Parathyroid adenoma (tissue), 2 donors: Measurements from ENCODE around the gene ANKRD28.

Source experiments
- H2AFZ ChIP-seq: fragments of 300-600 bp; sonication (generic); one replicate; pipeline ENCODE4 v1.7.0; 2017; ENCODE audit warnings: antibody characterized with exemption, mild to moderate bottlenecking
- H3K27ac ChIP-seq: fragments of 300-600 bp; sonication (generic); one replicate; pipeline ENCODE4 v1.7.0; 2017
- H3K27me3 ChIP-seq: fragments of 300-600 bp; sonication (generic); one replicate; pipeline ENCODE4 v1.7.0; 2017; ENCODE audit warnings: low read length; ENCODE audit not compliant: control insufficient read depth, insufficient read depth
- H3K36me3 ChIP-seq: fragments of 300-600 bp; sonication (generic); one replicate; pipeline ENCODE4 v1.7.0; 2017; ENCODE audit warnings: low read length; ENCODE audit not compliant: control insufficient read depth, insufficient read depth
- H3K4me1 ChIP-seq: fragments of 300-600 bp; sonication (generic); one replicate; pipeline ENCODE4 v1.7.0; 2017; ENCODE audit warnings: control low read depth
- H3K4me2 ChIP-seq: fragments of 300-600 bp; sonication (generic); one replicate; pipeline ENCODE4 v1.7.0; 2017; ENCODE audit warnings: low read length
- H3K4me3 ChIP-seq: fragments of 300-600 bp; sonication (generic); one replicate; pipeline ENCODE4 v1.7.0; 2017; ENCODE audit warnings: low read depth, low read length
- H3K79me2 ChIP-seq: fragments of 300-600 bp; sonication (generic); one replicate; pipeline ENCODE4 v1.7.0; 2017; ENCODE audit warnings: control low read depth
- H3K9ac ChIP-seq: fragments of 300-600 bp; sonication (generic); one replicate; pipeline ENCODE4 v1.7.0; 2017; ENCODE audit warnings: mild to moderate bottlenecking
- H3K9me3 ChIP-seq: fragments of 300-600 bp; sonication (generic); one replicate; pipeline ENCODE4 v1.7.0; 2017; ENCODE audit warnings: low read length; ENCODE audit not compliant: control insufficient read depth
- TF ChIP-seq, protein P1 (sequence below): fragments of 300-600 bp; sonication (generic); IDR thresholded peaks from one replicate; pipeline ENCODE4 v1.7.0; 2017; ENCODE audit warnings: antibody characterized with exemption, mild to moderate bottlenecking
- donor health status: primary hyperparathyroidism.

ANKRD28 gene

DNA sequence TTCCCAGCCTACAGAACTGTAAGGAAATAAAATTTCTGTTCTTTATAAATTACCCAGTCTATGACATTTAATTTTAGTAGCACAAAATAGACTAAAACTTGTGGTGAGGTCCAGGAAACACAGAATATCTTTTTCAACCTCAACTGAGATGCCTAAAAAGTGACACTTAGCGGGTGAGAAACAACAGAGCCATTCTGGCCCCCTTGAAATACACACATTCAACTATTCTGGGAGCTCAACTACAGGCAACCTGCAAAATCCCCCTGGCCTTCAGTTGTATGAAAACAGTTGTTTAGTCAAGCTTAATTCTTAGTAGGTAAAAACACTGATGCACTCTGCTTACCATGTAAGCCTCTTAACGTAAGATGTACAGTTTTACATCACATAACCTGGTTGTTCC lies 66.8 kb downstream of the ANKRD28 start:
- Histone ChIP-seq H3K27me3 (no peaks in the 10 kb centered on the region), H3K4me2 (no peak overlapping the region), H3K9me3 (no peaks in the 10 kb centered on the region), H3K4me1 (peaks cover 4% of the 10 kb centered on the region), H3K27ac (no peak overlapping the region), H3K9ac (no peak overlapping the region), H3K36me3 (no peaks in the 10 kb centered on the region), H3K79me2 (no peaks in the 10 kb centered on the region), H2AFZ (no peak overlapping the region), H3K4me3 (no peak overlapping the region)
- TF ChIP-seq, protein P1, sequence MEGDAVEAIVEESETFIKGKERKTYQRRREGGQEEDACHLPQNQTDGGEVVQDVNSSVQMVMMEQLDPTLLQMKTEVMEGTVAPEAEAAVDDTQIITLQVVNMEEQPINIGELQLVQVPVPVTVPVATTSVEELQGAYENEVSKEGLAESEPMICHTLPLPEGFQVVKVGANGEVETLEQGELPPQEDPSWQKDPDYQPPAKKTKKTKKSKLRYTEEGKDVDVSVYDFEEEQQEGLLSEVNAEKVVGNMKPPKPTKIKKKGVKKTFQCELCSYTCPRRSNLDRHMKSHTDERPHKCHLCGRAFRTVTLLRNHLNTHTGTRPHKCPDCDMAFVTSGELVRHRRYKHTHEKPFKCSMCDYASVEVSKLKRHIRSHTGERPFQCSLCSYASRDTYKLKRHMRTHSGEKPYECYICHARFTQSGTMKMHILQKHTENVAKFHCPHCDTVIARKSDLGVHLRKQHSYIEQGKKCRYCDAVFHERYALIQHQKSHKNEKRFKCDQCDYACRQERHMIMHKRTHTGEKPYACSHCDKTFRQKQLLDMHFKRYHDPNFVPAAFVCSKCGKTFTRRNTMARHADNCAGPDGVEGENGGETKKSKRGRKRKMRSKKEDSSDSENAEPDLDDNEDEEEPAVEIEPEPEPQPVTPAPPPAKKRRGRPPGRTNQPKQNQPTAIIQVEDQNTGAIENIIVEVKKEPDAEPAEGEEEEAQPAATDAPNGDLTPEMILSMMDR, result no peak

DNA sequence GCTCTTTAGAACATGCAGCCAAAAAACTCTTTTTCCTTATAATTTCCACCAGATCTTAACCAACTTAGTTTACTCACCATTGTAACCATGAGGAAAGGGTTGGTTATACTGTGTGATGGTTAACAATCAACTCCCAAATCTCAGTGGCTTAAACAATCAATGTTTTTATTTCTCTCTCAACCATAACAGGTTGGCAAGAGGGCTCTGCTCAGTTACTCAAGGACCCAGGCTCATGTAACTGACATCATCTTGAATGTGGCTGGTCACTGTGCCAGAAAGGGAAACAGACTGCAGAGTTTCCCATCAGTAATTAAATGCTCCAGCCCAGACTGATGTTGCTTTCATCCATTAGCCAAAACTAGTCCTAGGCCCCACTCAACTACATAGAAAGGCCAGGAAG lies 69.0 kb downstream of the ANKRD28 start:
- no peak overlapping the region for H3K4me3 ChIP-seq
- no peak overlapping the region for H2AFZ ChIP-seq
- no peaks in the 10 kb centered on the region for H3K27me3 ChIP-seq
- H3K79me2 ChIP-seq, result no peaks in the 10 kb centered on the region
- no peak overlapping the region for H3K27ac ChIP-seq
- H3K36me3 ChIP-seq, result no peaks in the 10 kb centered on the region
- TF ChIP-seq, protein P1, result no peak
- H3K9ac ChIP-seq, result no peak overlapping the region
- H3K9me3 ChIP-seq, result no peaks in the 10 kb centered on the region
- H3K4me2 ChIP-seq, result no peak overlapping the region
- peaks cover 11% of the 10 kb centered on the region for H3K4me1 ChIP-seq

DNA sequence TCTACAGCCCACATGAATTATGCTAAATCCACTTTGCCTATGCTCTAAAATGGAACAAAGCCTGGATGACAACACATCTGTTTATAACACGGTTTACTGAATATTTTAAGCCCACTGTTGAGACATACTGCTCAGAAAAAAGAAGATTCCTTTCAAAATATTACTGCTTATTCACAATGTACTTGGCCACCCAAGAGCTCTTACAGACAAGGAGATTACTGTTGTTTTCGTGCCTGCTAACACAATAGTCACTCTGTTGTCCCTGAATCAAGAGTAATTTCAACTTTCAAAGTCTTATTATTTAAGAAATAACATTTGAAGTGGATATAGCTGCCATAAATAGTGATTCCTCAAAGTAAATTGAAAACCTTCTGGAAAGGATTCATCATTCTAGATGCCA lies 70.9 kb downstream of the ANKRD28 start:
- Histone ChIP-seq H3K36me3 (no peaks in the 10 kb centered on the region), H2AFZ (no peak overlapping the region), H3K4me2 (no peak overlapping the region), H3K27me3 (no peaks in the 10 kb centered on the region), H3K79me2 (no peaks in the 10 kb centered on the region), H3K4me3 (no peak overlapping the region), H3K27ac (no peak overlapping the region), H3K9ac (no peak overlapping the region), H3K4me1 (peaks cover 11% of the 10 kb centered on the region), H3K9me3 (no peaks in the 10 kb centered on the region)
- TF ChIP-seq, protein P1, result no peak

DNA sequence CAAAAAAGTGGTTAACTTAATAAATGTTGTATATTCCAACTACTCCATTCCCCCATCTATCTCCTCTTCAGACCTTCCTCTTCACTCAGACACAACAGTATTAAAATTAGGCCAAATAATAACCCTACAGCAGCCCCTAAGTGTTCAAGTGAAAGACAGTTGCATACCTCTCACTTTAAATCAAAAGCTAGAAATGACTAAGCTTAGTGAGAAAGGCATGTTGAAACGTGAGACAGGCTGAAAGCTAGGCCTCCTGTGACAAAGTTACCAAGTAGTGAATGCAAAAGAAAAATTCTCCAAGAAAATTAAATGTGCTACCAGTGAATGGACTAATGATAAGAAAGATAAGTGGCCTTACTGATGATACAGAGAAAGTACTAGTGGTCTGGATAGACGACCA lies 71.7 kb downstream of the ANKRD28 start:
- TF ChIP-seq, protein P1, result no peak
- Histone ChIP-seq H3K36me3 (no peaks in the 10 kb centered on the region), H3K79me2 (no peaks in the 10 kb centered on the region), H3K4me1 (peaks cover 11% of the 10 kb centered on the region), H3K27ac (no peak overlapping the region), H3K4me2 (no peak overlapping the region), H3K9me3 (no peaks in the 10 kb centered on the region), H3K4me3 (no peak overlapping the region), H3K27me3 (no peaks in the 10 kb centered on the region), H3K9ac (no peak overlapping the region), H2AFZ (no peak overlapping the region)

DNA sequence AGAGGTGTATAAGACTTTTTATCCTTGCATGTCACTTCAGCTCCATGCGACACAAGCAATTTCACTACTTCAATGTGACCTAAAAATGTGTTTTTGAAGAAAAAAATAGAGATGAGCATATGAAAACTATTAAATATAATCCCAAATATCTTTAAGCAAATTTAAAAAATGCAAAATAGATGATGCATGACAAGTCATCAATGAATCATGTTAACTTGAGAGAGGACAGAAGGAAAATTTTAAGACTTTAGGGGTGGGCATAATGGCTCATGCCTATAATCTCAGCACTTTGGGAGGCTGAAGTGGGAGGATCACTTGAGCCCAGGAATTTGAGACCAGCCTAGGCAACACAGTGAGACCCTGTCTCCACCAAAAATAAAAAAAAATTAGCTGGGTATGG lies 73.3 kb downstream of the ANKRD28 start:
- no peak overlapping the region for H3K9ac ChIP-seq
- H3K79me2 ChIP-seq, result no peaks in the 10 kb centered on the region
- H2AFZ ChIP-seq, result no peak overlapping the region
- H3K4me1 ChIP-seq, result peaks cover 11% of the 10 kb centered on the region
- H3K27me3 ChIP-seq, result no peaks in the 10 kb centered on the region
- no peak overlapping the region for H3K27ac ChIP-seq
- no peaks in the 10 kb centered on the region for H3K9me3 ChIP-seq
- TF ChIP-seq, protein P1, result no peak
- no peak overlapping the region for H3K4me2 ChIP-seq
- H3K4me3 ChIP-seq, result no peak overlapping the region
- no peaks in the 10 kb centered on the region for H3K36me3 ChIP-seq
